ENCODE measurements around the gene IMPDH2. TPM values are rescaled to one million over a fixed set of nuclear protein-coding genes. Genes with fewer than 3 reads are reported as not detected.
A peak's percentile ranks its signal among the peaks of the same experiment; 100 is the strongest.
"Not testable (repeated sequence)": the region's sequence is repeated elsewhere in the genome, so short reads cannot be mapped to it uniquely, and the experiment has no call there.

IMPDH2 gene
- total RNA-seq, 3 donors from 2014 or later, result 664 to 769 (median 721) TPM

DNA sequence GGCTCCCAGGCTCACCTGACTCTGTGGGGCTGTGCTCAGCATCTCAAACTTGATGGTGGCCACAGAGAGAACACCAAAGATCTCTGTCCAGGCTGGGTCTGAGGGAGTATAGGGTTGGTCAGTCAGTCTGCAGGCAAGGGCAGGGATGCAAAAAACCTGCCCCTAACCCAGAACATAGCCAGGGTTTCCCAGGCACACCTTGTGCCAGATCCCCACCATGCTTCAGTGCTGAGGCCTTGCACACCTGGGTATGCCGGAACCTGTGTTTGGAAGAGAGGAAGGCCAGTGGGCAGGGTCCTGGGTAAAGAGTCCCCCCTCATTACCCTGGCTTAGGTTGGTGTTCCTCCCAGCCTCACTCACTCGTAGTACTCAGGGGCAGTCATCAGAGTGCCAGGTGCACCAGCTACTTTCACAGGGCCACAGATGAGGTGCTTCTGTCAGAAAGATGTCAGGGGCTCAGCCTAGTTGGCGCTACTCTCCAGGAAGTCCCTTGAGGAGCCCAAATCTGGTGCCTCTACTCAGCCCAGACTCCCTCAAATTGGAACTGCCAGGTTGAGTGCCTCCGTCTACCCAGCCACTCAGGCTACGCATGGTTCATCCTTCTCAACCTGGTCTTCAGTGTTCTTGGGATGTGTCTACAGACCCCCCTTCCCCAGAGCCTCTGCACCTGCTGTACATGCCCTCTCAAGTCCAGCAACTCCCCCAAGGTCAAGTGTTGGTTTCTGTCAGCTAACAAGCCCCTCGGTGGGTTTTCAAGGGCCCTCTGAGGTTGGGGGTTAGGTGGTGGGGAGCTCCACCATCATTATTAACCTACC is 12.6 kb downstream of the IMPDH2 start:
- H3K4me1 Mint-ChIP-seq (ENCODE audit: low read depth), result peaks cover 21% of the 10 kb centered on the region
- H3K9me3 Mint-ChIP-seq, result no peaks in the 10 kb centered on the region
- peak overlapping the region; percentile 95 for H3K4me3 Mint-ChIP-seq
- no peaks in the 10 kb centered on the region for H3K27me3 Mint-ChIP-seq (ENCODE audit: low read depth)
- DNase-seq, result no peak
- peaks cover 12% of the 10 kb centered on the region for H3K36me3 Mint-ChIP-seq (ENCODE audit: insufficient read depth)
- ATAC-seq, result no peak

GRCh38 chr3:49015765-49016164 is 13.4 kb downstream of the IMPDH2 start:
- Mint-ChIP-seq H3K36me3 (ENCODE audit: insufficient read depth) (peaks cover 12% of the 10 kb centered on the region), H3K27me3 (ENCODE audit: low read depth) (no peaks in the 10 kb centered on the region), H3K4me3 (no peak overlapping the region), H3K4me1 (ENCODE audit: low read depth) (peaks cover 19% of the 10 kb centered on the region), H3K9me3 (no peaks in the 10 kb centered on the region)
- no peak for ATAC-seq
- DNase-seq, result no peak

DNA sequence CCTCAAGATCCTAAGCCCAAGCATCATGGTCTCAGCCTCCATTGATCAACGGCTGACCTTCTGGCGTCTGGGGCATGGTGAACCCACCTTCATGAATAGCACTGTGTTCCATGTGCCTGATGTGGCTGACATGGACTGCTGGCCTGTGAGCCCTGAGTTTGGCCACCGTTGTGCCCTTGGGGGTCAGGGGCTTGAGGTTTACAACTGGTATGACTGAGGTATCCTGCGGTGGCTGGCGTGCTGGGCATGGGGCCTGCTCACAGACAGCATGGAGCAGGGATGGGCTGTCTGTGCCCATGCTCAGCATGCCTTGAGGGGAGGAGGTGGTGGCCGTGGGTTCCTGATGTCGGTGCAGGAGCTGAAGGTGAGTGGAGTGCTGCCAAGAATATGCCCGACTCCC is 14.1 kb downstream of the IMPDH2 start:
- H3K9me3 Mint-ChIP-seq, result no peaks in the 10 kb centered on the region
- DNase-seq, result no peak
- no peak for ATAC-seq
- H3K4me3 Mint-ChIP-seq, result peak overlapping the region; percentile 12
- H3K4me1 Mint-ChIP-seq (ENCODE audit: low read depth), result peaks cover 16% of the 10 kb centered on the region
- peaks cover 12% of the 10 kb centered on the region for H3K36me3 Mint-ChIP-seq (ENCODE audit: insufficient read depth)
- no peaks in the 10 kb centered on the region for H3K27me3 Mint-ChIP-seq (ENCODE audit: low read depth)

- Mint-ChIP-seq H3K4me3 (no peak overlapping the region), H3K4me1 (ENCODE audit: low read depth) (peaks cover 14% of the 10 kb centered on the region), H3K9me3 (no peaks in the 10 kb centered on the region), H3K36me3 (ENCODE audit: insufficient read depth) (peaks cover 15% of the 10 kb centered on the region), H3K27me3 (ENCODE audit: low read depth) (no peaks in the 10 kb centered on the region)
- DNase-seq (peak; percentile 44), ATAC-seq (peak; percentile 28 to 29)
Observed at GRCh38 chr3:49013738-49014660, 15.2 kb downstream of the IMPDH2 start.

- no peak overlapping the region for H3K4me3 Mint-ChIP-seq
- ATAC-seq (no peak), DNase-seq (no peak)
- no peaks in the 10 kb centered on the region for H3K9me3 Mint-ChIP-seq
- no peaks in the 10 kb centered on the region for H3K27me3 Mint-ChIP-seq (ENCODE audit: low read depth)
- H3K4me1 Mint-ChIP-seq (ENCODE audit: low read depth), result peaks cover 14% of the 10 kb centered on the region
- peaks cover 15% of the 10 kb centered on the region for H3K36me3 Mint-ChIP-seq (ENCODE audit: insufficient read depth)
Observed at GRCh38 chr3:49013113-49013737, 16.0 kb downstream of the IMPDH2 start.

GRCh38 chr3:49012441-49013017 is 16.7 kb downstream of the IMPDH2 start:
- H3K27me3 Mint-ChIP-seq (ENCODE audit: low read depth), result no peaks in the 10 kb centered on the region
- H3K4me3 Mint-ChIP-seq, result no peak overlapping the region
- ATAC-seq (no peak), DNase-seq (no peak)
- H3K9me3 Mint-ChIP-seq, result no peaks in the 10 kb centered on the region
- H3K36me3 Mint-ChIP-seq (ENCODE audit: insufficient read depth), result peaks cover 15% of the 10 kb centered on the region
- peaks cover 18% of the 10 kb centered on the region for H3K4me1 Mint-ChIP-seq (ENCODE audit: low read depth)

GRCh38 chr3:49009396-49009795 is 19.8 kb downstream of the IMPDH2 start:
- Mint-ChIP-seq H3K27me3 (ENCODE audit: low read depth) (no peaks in the 10 kb centered on the region), H3K4me3 (peak overlapping the region; percentile 56), H3K9me3 (no peaks in the 10 kb centered on the region), H3K4me1 (ENCODE audit: low read depth) (peaks cover 22% of the 10 kb centered on the region), H3K36me3 (ENCODE audit: insufficient read depth) (peaks cover 3% of the 10 kb centered on the region)
- no peak for DNase-seq
- no peak for ATAC-seq

- Mint-ChIP-seq H3K4me1 (ENCODE audit: low read depth) (peaks cover 19% of the 10 kb centered on the region), H3K4me3 (peak overlapping the region; percentile 98)
- DNase-seq; H3K9me3 Mint-ChIP-seq; ATAC-seq; H3K27me3 Mint-ChIP-seq (ENCODE audit: low read depth); H3K36me3 Mint-ChIP-seq (ENCODE audit: insufficient read depth): not testable (repeated sequence)
Observed at GRCh38 chr3:49008627-49009026, 20.6 kb downstream of the IMPDH2 start.

DNA sequence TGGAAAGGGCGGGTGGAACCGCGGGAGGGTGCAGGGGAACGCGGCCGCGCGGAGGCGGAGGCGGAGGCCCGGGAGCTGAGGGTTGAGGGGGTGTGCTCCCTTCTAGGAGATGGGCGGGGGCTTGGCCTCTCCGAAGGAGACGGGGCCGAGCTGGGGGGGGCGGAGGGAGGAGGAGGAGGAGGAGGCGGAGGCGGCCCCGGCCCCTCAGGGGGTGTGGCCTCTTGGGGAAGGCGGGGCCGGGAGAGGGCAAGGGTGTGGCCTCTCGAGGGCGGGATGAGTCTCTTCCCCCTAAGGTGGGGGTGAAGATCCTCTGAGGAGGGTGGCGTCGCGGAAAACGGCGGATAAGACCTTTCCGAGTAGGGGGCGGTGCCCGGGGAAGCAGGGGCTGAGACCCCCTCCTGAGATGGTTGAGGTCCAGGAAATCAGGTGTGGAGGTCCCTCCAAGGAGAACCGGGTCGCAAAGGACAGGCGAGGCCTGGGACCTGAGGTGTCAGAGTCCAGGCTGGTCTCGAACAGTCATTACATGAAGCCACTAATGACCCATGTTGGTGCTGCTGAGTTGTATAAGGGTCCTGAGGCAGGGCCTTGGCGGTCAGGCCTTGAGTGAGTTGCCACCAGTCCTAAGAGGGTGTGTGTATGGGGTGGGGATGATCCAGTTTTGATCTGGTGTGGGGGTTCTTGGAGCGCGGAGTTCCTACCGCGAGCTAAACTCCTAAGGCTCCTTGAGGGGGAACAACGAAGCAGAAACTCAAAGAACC is 21.2 kb downstream of the IMPDH2 start:
- Mint-ChIP-seq H3K27me3 (ENCODE audit: low read depth) (no peaks in the 10 kb centered on the region), H3K4me3 (peak overlapping the region; percentile 98), H3K4me1 (ENCODE audit: low read depth) (peaks cover 19% of the 10 kb centered on the region), H3K36me3 (ENCODE audit: insufficient read depth) (peaks cover 3% of the 10 kb centered on the region), H3K9me3 (no peaks in the 10 kb centered on the region)
- ATAC-seq (peak; percentile 65 to 70), DNase-seq (peak; percentile 92)

- no peaks in the 10 kb centered on the region for H3K27me3 Mint-ChIP-seq (ENCODE audit: low read depth)
- peak within 1 kb of the TSS; percentile 98 for H3K4me3 Mint-ChIP-seq
- DNase-seq, result peak; percentile 97
- H3K36me3 Mint-ChIP-seq (ENCODE audit: insufficient read depth), result peaks cover 3% of the 10 kb centered on the region
- H3K9me3 Mint-ChIP-seq, result no peaks in the 10 kb centered on the region
- peak; percentile 92 to 93 for ATAC-seq
- H3K4me1 Mint-ChIP-seq (ENCODE audit: low read depth), result peaks cover 19% of the 10 kb centered on the region
Observed at GRCh38 chr3:49007068-49007770, 22.0 kb downstream of the IMPDH2 start, which contains the start of gene WDR6. Gene WDR6, plus strand, starts transcription at chr3:49007391. Its CDS starts 41 bp downstream, at chr3:49007432.

DNA sequence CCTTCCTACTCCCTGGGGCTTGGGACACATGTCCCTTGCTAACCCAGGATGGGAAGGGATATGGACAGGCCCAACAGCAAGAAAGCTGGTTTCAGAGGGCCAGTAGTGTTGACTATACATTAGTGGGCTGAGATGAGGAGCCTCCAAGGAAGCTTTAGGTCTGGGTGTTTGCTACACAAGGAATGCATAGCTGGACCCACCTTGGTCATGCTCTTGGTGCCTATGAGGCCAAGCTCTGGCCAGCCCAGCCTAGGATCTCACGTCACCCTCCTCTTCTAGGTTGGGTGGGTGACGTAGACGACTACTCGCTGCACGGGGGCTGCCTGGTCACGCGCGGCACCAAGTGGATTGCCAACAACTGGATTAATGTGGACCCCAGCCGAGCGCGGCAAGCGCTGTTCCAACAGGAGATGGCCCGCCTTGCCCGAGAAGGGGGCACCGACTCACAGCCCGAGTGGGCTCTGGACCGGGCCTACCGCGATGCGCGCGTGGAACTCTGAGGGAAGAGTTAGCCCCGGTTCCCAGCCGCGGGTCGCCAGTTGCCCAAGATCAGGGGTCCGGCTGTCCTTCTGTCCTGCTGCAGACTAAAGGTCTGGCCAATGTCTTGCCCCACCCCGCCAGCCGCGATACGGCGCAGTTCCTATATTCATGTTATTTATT is 22.7 kb downstream of the IMPDH2 start:
- Mint-ChIP-seq H3K27me3 (ENCODE audit: low read depth) (no peaks in the 10 kb centered on the region), H3K36me3 (ENCODE audit: insufficient read depth) (peaks cover 3% of the 10 kb centered on the region), H3K4me3 (peak overlapping the region; percentile 98), H3K9me3 (no peaks in the 10 kb centered on the region), H3K4me1 (ENCODE audit: low read depth) (peaks cover 19% of the 10 kb centered on the region)
- no peak for DNase-seq
- ATAC-seq, result no peak

DNA sequence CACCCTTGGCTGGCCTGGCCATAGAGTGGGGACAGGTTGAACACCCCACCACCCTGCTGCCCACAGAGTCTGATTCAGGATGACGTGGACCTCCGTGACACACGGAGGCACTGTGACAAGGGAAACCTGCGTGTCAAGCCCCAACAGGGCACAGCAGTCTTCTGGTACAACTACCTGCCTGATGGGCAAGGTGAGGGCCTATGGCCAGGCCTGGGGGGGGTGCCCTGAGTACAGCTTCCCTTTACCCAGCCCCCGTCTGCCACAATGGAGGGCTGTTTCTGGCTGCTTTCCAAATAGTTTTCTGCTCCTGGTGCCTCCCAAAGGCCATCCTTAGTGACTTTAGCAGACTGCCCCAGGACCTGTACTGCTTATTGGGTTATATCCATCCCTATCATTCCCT is 23.2 kb downstream of the IMPDH2 start:
- peaks cover 19% of the 10 kb centered on the region for H3K4me1 Mint-ChIP-seq (ENCODE audit: low read depth)
- peak overlapping the region; percentile 98 for H3K4me3 Mint-ChIP-seq
- no peaks in the 10 kb centered on the region for H3K27me3 Mint-ChIP-seq (ENCODE audit: low read depth)
- DNase-seq, result no peak
- no peak for ATAC-seq
- H3K9me3 Mint-ChIP-seq, result no peaks in the 10 kb centered on the region
- H3K36me3 Mint-ChIP-seq (ENCODE audit: insufficient read depth), result peaks cover 3% of the 10 kb centered on the region

All from activated T-cell treated with anti-CD3 and anti-CD28 coated beads, Interleukin-2, amount 50 U/mL, for 4 hours (primary cell).